H1 (cell line): ENCODE measurements around the gene PIGU. TPM values are rescaled to one million over a fixed set of nuclear protein-coding genes. Genes with fewer than 3 reads are reported as not detected.

Source experiments
- CTCF ChIA-PET: fragments of 300-600 bp; sonication (Branson Sonifier 250); formaldehyde crosslinking; loops from one replicate; lab custom pipeline; 2021; ENCODE audit not compliant: partially characterized antibody; lab: Charles Lee
- POLR2A ChIA-PET: fragments of 300-600 bp; sonication (Branson Sonifier 250); formaldehyde crosslinking; loops from one replicate; lab custom pipeline; 2021; ENCODE audit warnings: inconsistent platforms; ENCODE audit not compliant: partially characterized antibody; lab: Charles Lee
- DNase-seq, 2 experiments: peaks; one replicate each; pipeline versions ENCODE4 v3.0.0 to v3.0.0-alpha.2; 2010 to 2022; ENCODE audit warnings: low spot score in 2 of 2, low read depth in 1 of 2, mixed read lengths in 1 of 2
- FAIRE-seq: peaks from 2 replicates; lab custom pipeline; 2011; peaks lifted over from hg19 to GRCh38; lab: Jason Lieb, UNC
- H2AFZ ChIP-seq: 2 replicates; pipeline ENCODE4 v1.8.1; 2012; ENCODE audit warnings: low read length, inconsistent platforms
- H2AK5ac ChIP-seq: 2 replicates; pipeline ENCODE4 v1.6.1; 2013; ENCODE audit warnings: low read depth, low read length
- H2BK120ac ChIP-seq: replicated peaks from 2 replicates; pipeline ENCODE3; 2013; ENCODE audit warnings: low read depth, low read length, inconsistent platforms
- H2BK12ac ChIP-seq: 2 replicates; pipeline ENCODE4 v1.6.1; 2013; ENCODE audit warnings: low read depth, low read length
- H2BK15ac ChIP-seq: 2 replicates; pipeline ENCODE4 v1.6.1; 2013; ENCODE audit warnings: low read length
- H2BK20ac ChIP-seq: 2 replicates; pipeline ENCODE4 v1.6.1; 2013; ENCODE audit warnings: low read length
- H2BK5ac ChIP-seq: 2 replicates; pipeline ENCODE4 v1.6.1; 2013; ENCODE audit warnings: low read depth, low read length
- H3K14ac ChIP-seq: 2 replicates; pipeline ENCODE4 v1.6.1; 2013; ENCODE audit warnings: inconsistent platforms; ENCODE audit not compliant: insufficient read length
- H3K18ac ChIP-seq: 2 replicates; pipeline ENCODE4 v1.6.1; 2013; ENCODE audit warnings: low read length; ENCODE audit errors: extremely low read depth
- H3K23ac ChIP-seq: 2 replicates; pipeline ENCODE4 v1.6.1; 2013; ENCODE audit warnings: inconsistent platforms; ENCODE audit not compliant: insufficient read length
- H3K23me2 ChIP-seq: 2 replicates; pipeline ENCODE4 v1.6.1; 2013; ENCODE audit warnings: low read depth, low read length
- H3K27ac ChIP-seq: 2 replicates; pipeline ENCODE4 v1.6.1; 2011; ENCODE audit warnings: low read depth, low read length, inconsistent platforms
- H3K27me3 ChIP-seq, 4 experiments: replicated peaks in 1 of 4; 1 replicate in 1 of 4; 2 replicates in 3 of 4; pipeline versions ENCODE4 v1.6.1 to v1.8.1; 2011 to 2013; ENCODE audit warnings: low read length in 3 of 4, mild to moderate bottlenecking in 3 of 4, inconsistent platforms in 2 of 4, mixed read lengths in 2 of 4, moderate library complexity in 1 of 4; ENCODE audit not compliant: control insufficient read depth in 3 of 4, insufficient read depth in 3 of 4; ENCODE audit errors: extremely low read depth in 1 of 4
- H3K36me3 ChIP-seq, 4 experiments: 2 replicates each; pipeline versions ENCODE4 v1.6.1 to v1.8.1; 2011 to 2013; ENCODE audit warnings: mild to moderate bottlenecking in 4 of 4, low read length in 3 of 4, moderate library complexity in 2 of 4, control low read depth in 1 of 4, inconsistent platforms in 1 of 4; ENCODE audit not compliant: insufficient read depth in 4 of 4, control insufficient read depth in 2 of 4
- H3K4ac ChIP-seq: replicated peaks from 2 replicates; pipeline ENCODE3; 2013; ENCODE audit warnings: low read length, low read depth, mixed read lengths, inconsistent platforms; ENCODE audit not compliant: insufficient read length
- H3K4me1 ChIP-seq, 4 experiments: replicated peaks in 1 of 4; 1 replicate in 1 of 4; 2 replicates in 3 of 4; pipeline versions ENCODE4 v1.6.1 to v1.8.1; 2011 to 2013; ENCODE audit warnings: low read length in 3 of 4, inconsistent platforms in 2 of 4, mixed read lengths in 1 of 4; ENCODE audit not compliant: insufficient read depth in 4 of 4, control insufficient read depth in 3 of 4
- H3K4me2 ChIP-seq, 2 experiments: 2 replicates each; pipeline versions ENCODE4 v1.6.1 to v1.8.1; 2011 to 2013; ENCODE audit warnings: low read depth in 2 of 2, low read length in 2 of 2, control low read depth in 1 of 2, inconsistent platforms in 1 of 2, mild to moderate bottlenecking in 1 of 2; ENCODE audit not compliant: insufficient read depth in 1 of 2
- H3K4me3 ChIP-seq, 4 experiments: fragments of 200-600, 300-600 bp in 1 of 4; sonication (generic), shearing (Covaris generic), sonication (Bioruptor Twin) in 1 of 4; 2 replicates each; pipeline versions ENCODE4 v1.5.1 to v1.8.1; 2011 to 2016; ENCODE audit warnings: low read length in 4 of 4, low read depth in 3 of 4, control low read depth in 2 of 4, inconsistent platforms in 2 of 4, mild to moderate bottlenecking in 2 of 4, mixed read lengths in 1 of 4, moderate library complexity in 1 of 4; ENCODE audit not compliant: insufficient read depth in 2 of 4; ENCODE audit errors: extremely low read depth in 1 of 4
- H3K56ac ChIP-seq: replicated peaks from 2 replicates; pipeline ENCODE3; 2013; ENCODE audit warnings: low read depth, mild to moderate bottlenecking, mixed read lengths, low read length, inconsistent platforms; ENCODE audit not compliant: insufficient read length
- H3K79me1 ChIP-seq: 2 replicates; pipeline ENCODE4 v1.6.1; 2013; ENCODE audit warnings: low read depth, low read length, control low read depth
- H3K79me2 ChIP-seq, 2 experiments: 2 replicates each; pipeline versions ENCODE4 v1.6.1 to v1.8.1; 2012 to 2013; ENCODE audit warnings: low read length in 2 of 2, mild to moderate bottlenecking in 2 of 2, inconsistent platforms in 1 of 2; ENCODE audit not compliant: insufficient read depth in 2 of 2, control insufficient read depth in 1 of 2
- H3K9ac ChIP-seq, 4 experiments: replicated peaks in 1 of 4; 1 replicate in 1 of 4; 2 replicates in 3 of 4; pipeline versions ENCODE4 v1.6.1 to v1.8.1; 2011 to 2013; ENCODE audit warnings: low read depth in 3 of 4, low read length in 3 of 4, control low read depth in 2 of 4, mild to moderate bottlenecking in 2 of 4, moderate library complexity in 2 of 4, inconsistent platforms in 1 of 4; ENCODE audit errors: extremely low read depth in 1 of 4
- H3K9me3 ChIP-seq, 2 experiments: 2 replicates each; pipeline versions ENCODE4 v1.6.1 to v1.8.1; 2012 to 2013; ENCODE audit warnings: mild to moderate bottlenecking in 2 of 2, moderate library complexity in 2 of 2, control low read depth in 1 of 2, inconsistent platforms in 1 of 2, low read depth in 1 of 2, low read length in 1 of 2, mixed read lengths in 1 of 2; ENCODE audit not compliant: insufficient read depth in 2 of 2
- H4K20me1 ChIP-seq, 2 experiments: replicated peaks in 1 of 2; 2 replicates each; pipeline versions ENCODE3 to v1.8.1; 2011 to 2013; ENCODE audit warnings: inconsistent platforms in 2 of 2, low read length in 2 of 2, mild to moderate bottlenecking in 1 of 2; ENCODE audit not compliant: insufficient read depth in 2 of 2, control insufficient read depth in 1 of 2
- H4K5ac ChIP-seq: 2 replicates; pipeline ENCODE4 v1.6.1; 2013; ENCODE audit warnings: low read length, low read depth, mixed read lengths, inconsistent platforms; ENCODE audit not compliant: insufficient read length
- H4K8ac ChIP-seq: 2 replicates; pipeline ENCODE4 v1.8.0; 2013; ENCODE audit warnings: mild to moderate bottlenecking, moderate library complexity, low read length, inconsistent platforms; ENCODE audit not compliant: insufficient read depth; ENCODE audit errors: extremely low read depth
- H4K91ac ChIP-seq: replicated peaks from 2 replicates; pipeline ENCODE3; 2013; ENCODE audit warnings: low read length, mixed read lengths, inconsistent platforms; ENCODE audit not compliant: insufficient read length
- CBX8 ChIP-seq: fragments of 300-800, 300-1000 bp; sonication (generic); IDR thresholded peaks from 2 replicates; pipeline ENCODE4 v1.7.1; 2016; ENCODE audit warnings: low read depth, low read length, borderline replicate concordance
- POLR2A ChIP-seq, 2 experiments: IDR thresholded peaks; 1 replicate in 1 of 2; 2 replicates in 1 of 2; pipeline ENCODE4 v1.6.1; 2011; ENCODE audit warnings: low read depth in 2 of 2, low read length in 2 of 2, mild to moderate bottlenecking in 2 of 2; ENCODE audit errors: control extremely low read depth in 1 of 2
- WGBS, 2 experiments: shearing (Covaris generic) in 1 of 2; methylation state at CpG; one replicate each; pipeline versions ENCODE4 v1.1.6 to v1.1.7; 2013 to 2015; ENCODE audit warnings: low lambda C conversion rate in 2 of 2, mixed read lengths in 2 of 2, inconsistent platforms in 1 of 2, low coverage in 1 of 2, missing lambda C conversion rate in 1 of 2; ENCODE audit not compliant: insufficient replicate concordance in 2 of 2, insufficient coverage in 1 of 2, insufficient read length in 1 of 2; ENCODE audit errors: extremely low coverage in 1 of 2, missing lambda C conversion rate in 1 of 2; 5-methylcytosine and 5-hydroxymethylcytosine counted together
- polyA plus RNA-seq, 7 experiments: library from polyadenylated mRNA; depleted of rRNA in 3 of 7; stranded (reverse) in 5 of 7; unstranded in 2 of 7; fragments of >200 nt in 5 of 7; fragments of 200-250 nt in 2 of 7; gene quantifications; 1 replicate in 5 of 7; 2 replicates in 1 of 7; 4 replicates in 1 of 7; pipeline versions ENCODE4 v1.2.1 to v1.2.3, GENCODE V29; 2011 to 2013; ENCODE audit warnings: missing spikeins in 2 of 7, mixed read lengths in 2 of 7
- total RNA-seq: library from RNA; stranded (reverse); fragmentation: NEBNext Ultra II Directional; extraction: Animal tissue kit (Norgen Biotek cat#: 25700); gene quantifications from 2 replicates; pipeline ENCODE4 v1.2.1, GENCODE V29; 2021

Gene PIGU
- total and polyA plus RNA-seq, 2 of the 8 experiments (the other 6 are each of a cell fraction or from before 2014, with no cell fraction given) = 28.3 to 117 TPM

- H3K18ac ChIP-seq = no peak overlapping the region
- TF ChIP-seq POLR2A (IDR thresholded peaks at IDR 0.05; ENCODE audit: control extremely low read depth in 1 of 2, low read depth in 2 of 2, low read length in 2 of 2) (no peak), CBX8 (no peak)
These were observed 98.9 kb downstream of the PIGU start for GRCh38 chr20:34578025-34578424.

More at GRCh38 chr20:34578025-34578424, 98.9 kb downstream of the PIGU start:
- Histone ChIP-seq H3K4me2 (no peak overlapping the region), H3K79me1 (no peaks in the 10 kb centered on the region), H3K56ac (no peak overlapping the region), H2AFZ (no peak overlapping the region), H4K5ac (no peak overlapping the region), H3K79me2 (no peaks in the 10 kb centered on the region), H3K4ac (no peak overlapping the region), H4K8ac (no peak overlapping the region), H4K20me1 (no peaks in the 10 kb centered on the region), H3K14ac (no peak overlapping the region), H2BK15ac (no peak overlapping the region), H3K27ac (no peak overlapping the region), H3K4me3 (no peak overlapping the region), H2BK5ac (no peak overlapping the region), H3K23me2 (no peaks in the 10 kb centered on the region), H3K4me1 (no peaks in the 10 kb centered on the region; a peak in 1 of 7 replicates), H3K27me3 (no peaks in the 10 kb centered on the region), H4K91ac (no peak overlapping the region), H2BK20ac (no peak overlapping the region), H3K23ac (no peak overlapping the region), H3K36me3 (peaks cover 0 to 3% (median 1%) of the 10 kb centered on the region in 4 experiments; a peak in 1 of 8 replicates), H3K9ac (no peak overlapping the region), H2BK12ac (no peak overlapping the region), H3K9me3 (no peaks in the 10 kb centered on the region), H2BK120ac (no peak overlapping the region), H2AK5ac (no peak overlapping the region)
- DNase-seq (no peak), FAIRE-seq (no peak)
- POLR2A ChIA-PET = no interaction called here
- CTCF ChIA-PET = interaction anchor here (1.0 to 1.2 kb wide), 3 partner anchors 11 to 96 kb away, joined by 3 to 4 read pairs (median 3); no protein-coding TSS in a partner anchor
- 90% methylated on average over 2 of the region's 2 CpGs; no CpG with 5 or more reads in 1 of the 2 experiments for WGBS, 2 experiments
